Measurements from ENCODE around the gene EIF5AL1. TPM values are rescaled to one million over a fixed set of nuclear protein-coding genes. Genes with fewer than 3 reads are reported as not detected.
"Not testable (repeated sequence)": the region's sequence is repeated elsewhere in the genome, so short reads cannot be mapped to it uniquely, and the experiment has no call there.

The EIF5AL1 gene
- 1 to 10 TPM in 1 of 2 donors, under 1 TPM in 1; 0.19 to 1.6 TPM for total RNA-seq

DNA sequence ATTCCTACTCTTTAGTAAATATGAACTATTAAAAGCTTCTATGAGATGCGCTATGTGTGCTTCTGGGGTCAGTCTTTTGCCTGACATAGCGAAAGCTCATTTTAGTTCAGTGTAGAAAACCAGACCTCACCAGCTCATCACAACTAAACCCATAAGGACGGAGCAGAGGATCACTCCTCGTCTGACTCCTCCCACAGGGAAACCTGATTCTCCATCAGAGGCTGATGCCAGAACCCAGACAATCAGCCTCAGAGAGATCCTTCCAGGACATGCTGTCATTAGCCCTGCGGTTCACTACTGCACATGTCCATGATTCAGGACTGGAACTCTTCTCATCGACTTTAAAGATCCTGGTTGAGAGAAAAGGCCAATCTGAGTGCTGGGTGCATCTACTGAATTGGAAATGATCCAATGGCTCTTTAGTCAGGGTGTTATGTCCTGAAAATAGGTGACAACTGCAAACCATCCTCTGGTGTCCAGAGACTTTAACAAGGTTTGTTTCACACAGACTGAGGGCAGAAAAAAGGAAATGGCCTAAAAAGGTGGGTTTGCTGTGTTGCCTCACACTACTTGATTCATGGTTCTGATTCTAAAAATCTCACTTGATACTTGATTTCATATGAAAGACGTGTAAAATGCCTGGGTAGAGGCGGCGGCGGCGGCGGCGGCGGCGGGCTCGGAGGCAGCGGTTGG lies at the start of gene EIF5AL1:
EIF5AL1 (plus strand) TSS at position 643 of the 693 bp plus-strand sequence. CDS start 117 bp downstream, outside the sequence.
- not testable (repeated sequence) for H3K9ac ChIP-seq (ENCODE audit: low read depth in 2 of 2, low read length in 2 of 2)

GRCh38 chr10:79463578-79464496 lies 48.5 kb upstream of the EIF5AL1 start:
- H3K27me3 ChIP-seq = no peaks in the 10 kb centered on the region
- no peaks in the 10 kb centered on the region for H3K4me1 ChIP-seq
- H3K36me3 ChIP-seq = no peaks in the 10 kb centered on the region
- DNase-seq = no peak
- intact Hi-C loops (cut with DNase I) = no loop called here
- no peak overlapping the region for H3K4me3 ChIP-seq
- no peak for TF ChIP-seq CTCF (IDR thresholded peaks at IDR 0.05)
- H3K9ac ChIP-seq (ENCODE audit: low read depth in 2 of 2, low read length in 2 of 2) = no peak overlapping the region
- H3K27ac ChIP-seq = no peak overlapping the region
- H3K9me3 ChIP-seq = no peaks in the 10 kb centered on the region

More for the DNA sequence above, at the start of gene EIF5AL1:
- intact Hi-C loops (cut with DNase I); DNase-seq; H3K4me1 ChIP-seq; H3K27me3 ChIP-seq; H3K36me3 ChIP-seq; H3K27ac ChIP-seq; H3K9me3 ChIP-seq; H3K4me3 ChIP-seq: not testable (repeated sequence)

DNA sequence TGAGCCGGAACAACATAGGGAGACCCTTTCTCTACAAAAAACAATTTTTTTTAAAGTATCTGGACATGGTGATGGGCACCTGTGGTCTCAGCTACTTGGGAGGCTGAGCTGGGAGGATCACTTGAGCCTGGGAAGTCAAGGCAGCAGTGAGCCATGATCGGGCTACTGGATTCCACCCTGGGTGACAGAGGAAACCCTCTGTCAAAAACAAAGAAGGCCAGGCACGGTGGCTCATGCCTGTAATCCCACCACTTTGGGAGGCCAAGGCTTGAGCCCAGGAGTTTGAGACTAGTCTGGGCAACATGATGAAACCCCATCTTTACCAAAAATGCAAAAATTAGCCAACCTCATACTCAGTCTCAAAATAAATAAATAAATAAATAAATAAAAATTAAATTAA lies 47.0 kb upstream of the EIF5AL1 start:
- H3K27me3 ChIP-seq = no peaks in the 10 kb centered on the region
- no peak for DNase-seq
- H3K4me1 ChIP-seq = no peaks in the 10 kb centered on the region
- H3K9me3 ChIP-seq = no peaks in the 10 kb centered on the region
- H3K36me3 ChIP-seq = no peaks in the 10 kb centered on the region
- no peak overlapping the region for H3K9ac ChIP-seq (ENCODE audit: low read depth in 2 of 2, low read length in 2 of 2)
- no peak overlapping the region for H3K4me3 ChIP-seq
- intact Hi-C loops (cut with DNase I) = loop anchor here (5.0 kb wide), 1 partner anchor 93 kb away; no protein-coding TSS in a partner anchor
- TF ChIP-seq CTCF (IDR thresholded peaks at IDR 0.05) = no peak
- no peak overlapping the region for H3K27ac ChIP-seq

GRCh38 chr10:79468015-79468560 lies 44.2 kb upstream of the EIF5AL1 start:
- H3K27ac ChIP-seq = no peak overlapping the region

GRCh38 chr10:79468841-79469585 lies 43.3 kb upstream of the EIF5AL1 start:
- Histone ChIP-seq H3K27me3 (no peaks in the 10 kb centered on the region), H3K36me3 (no peaks in the 10 kb centered on the region), H3K4me1 (no peaks in the 10 kb centered on the region), H3K4me3 (no peak overlapping the region), H3K9me3 (no peaks in the 10 kb centered on the region), H3K27ac (no peak overlapping the region), H3K9ac (ENCODE audit: low read depth in 2 of 2, low read length in 2 of 2) (no peak overlapping the region)
- no peak for TF ChIP-seq CTCF (IDR thresholded peaks at IDR 0.05)
- intact Hi-C loops (cut with DNase I) = loop anchor here (5.0 kb wide), 1 partner anchor 97 kb away; no protein-coding TSS in a partner anchor
- DNase-seq = no peak

More at GRCh38 chr10:79468015-79468560, 44.2 kb upstream of the EIF5AL1 start:
- Histone ChIP-seq H3K27me3 (no peaks in the 10 kb centered on the region), H3K9ac (ENCODE audit: low read depth in 2 of 2, low read length in 2 of 2) (no peak overlapping the region), H3K4me3 (no peak overlapping the region), H3K36me3 (no peaks in the 10 kb centered on the region), H3K9me3 (no peaks in the 10 kb centered on the region), H3K4me1 (no peaks in the 10 kb centered on the region)
- no peak for TF ChIP-seq CTCF (IDR thresholded peaks at IDR 0.05)
- intact Hi-C loops (cut with DNase I) = loop anchor here (5.0 kb wide), 1 partner anchor 96 kb away; no protein-coding TSS in a partner anchor
- no peak for DNase-seq
